HEK293 (cell line): ENCODE data around the gene MATCAP1.

ENCODE experiments used
- CTCF ChIA-PET: fragments of 350-600 bp; formaldehyde crosslinking; extraction: SDS; loops from one replicate; lab custom pipeline; 2021; ENCODE audit warnings: antibody characterized with exemption; lab: Yijun Ruan, JAX
- POLR2A ChIA-PET: fragments of 300-600 bp; formaldehyde crosslinking; extraction: SDS; loops from one replicate; lab custom pipeline; 2020; ENCODE audit warnings: antibody characterized with exemption, inconsistent platforms; lab: Yijun Ruan, JAX
- H3K27ac ChIP-seq: fragments of 200-500 bp; sonication (Bioruptor generic); 2 replicates; pipeline ENCODE4 v1.5.1; 2014; ENCODE audit warnings: low read depth, low read length, control low read depth, inconsistent platforms; ENCODE audit errors: extremely low read depth
- H3K36me3 ChIP-seq, 2 experiments: fragments of 200-500 bp in 1 of 2; sonication (Bioruptor generic) in 1 of 2; 1 replicate in 1 of 2; 2 replicates in 1 of 2; pipeline ENCODE4 v1.5.1; 2014 to 2017; ENCODE audit warnings: inconsistent platforms in 2 of 2, low read length in 2 of 2; ENCODE audit not compliant: control insufficient read depth in 2 of 2, insufficient read depth in 1 of 2
- H3K4me1 ChIP-seq: fragments of 200-500 bp; sonication (Bioruptor generic); 2 replicates; pipeline ENCODE4 v1.5.1; 2014; ENCODE audit warnings: mild to moderate bottlenecking, low read length, inconsistent platforms; ENCODE audit not compliant: control insufficient read depth, insufficient read depth
- H3K4me3 ChIP-seq: 2 replicates; pipeline ENCODE4 v1.5.1; 2011; ENCODE audit warnings: low read depth, mild to moderate bottlenecking, control low read depth, low read length, moderate library complexity
- H3K9me3 ChIP-seq: fragments of 200-500 bp; sonication (Bioruptor generic); 2 replicates; pipeline ENCODE4 v1.5.1; 2014; ENCODE audit warnings: low read depth, low read length, inconsistent platforms; ENCODE audit not compliant: control insufficient read depth, insufficient read depth
- MYNN ChIP-seq: fragments of 450-650 bp; formaldehyde crosslinking; IDR thresholded peaks from 2 replicates; pipeline ENCODE4 v1.5.1; 2016; ENCODE audit warnings: missing biosample characterization, missing genetic modification characterization, borderline replicate concordance
- SCRT2 ChIP-seq: fragments of 450-650 bp; formaldehyde crosslinking; IDR thresholded peaks from 2 replicates; pipeline ENCODE4 v1.5.1; 2016; ENCODE audit warnings: missing biosample characterization, missing genetic modification characterization
- SP7 ChIP-seq: fragments of 450-650 bp; formaldehyde crosslinking; IDR thresholded peaks from 2 replicates; pipeline ENCODE4 v1.5.1; 2016; ENCODE audit warnings: missing biosample characterization, missing genetic modification characterization
- ZNF10 ChIP-seq: fragments of 450-650 bp; formaldehyde crosslinking; IDR thresholded peaks from 2 replicates; pipeline ENCODE4 v1.5.1; 2017; ENCODE audit warnings: missing biosample characterization, missing genetic modification characterization
- ZNF132 ChIP-seq: fragments of 450-650 bp; formaldehyde crosslinking; IDR thresholded peaks from 2 replicates; pipeline ENCODE4 v1.5.1; 2017; ENCODE audit warnings: missing biosample characterization, missing genetic modification characterization, borderline replicate concordance
- ZNF155 ChIP-seq: fragments of 450-650 bp; formaldehyde crosslinking; IDR thresholded peaks from 2 replicates; pipeline ENCODE4 v1.5.1; 2016; ENCODE audit warnings: missing biosample characterization, missing genetic modification characterization
- ZNF394 ChIP-seq: fragments of 450-650 bp; formaldehyde crosslinking; IDR thresholded peaks from 2 replicates; pipeline ENCODE4 v1.5.1; 2016; ENCODE audit warnings: missing biosample characterization, missing genetic modification characterization, mild to moderate bottlenecking, moderate library complexity, borderline replicate concordance
- ZNF48 ChIP-seq: fragments of 450-650 bp; formaldehyde crosslinking; IDR thresholded peaks from 2 replicates; pipeline ENCODE4 v1.5.1; 2016; ENCODE audit warnings: missing biosample characterization, missing genetic modification characterization
- ZNF585B ChIP-seq: fragments of 450-650 bp; formaldehyde crosslinking; IDR thresholded peaks from 2 replicates; pipeline ENCODE4 v1.5.1; 2016; ENCODE audit warnings: missing biosample characterization, missing genetic modification characterization
- ZNF596 ChIP-seq: fragments of 450-650 bp; IDR thresholded peaks from 2 replicates; pipeline ENCODE4 v1.5.0; 2018; ENCODE audit warnings: missing biosample characterization, mild to moderate bottlenecking, missing genetic modification characterization, moderate library complexity
- ZNF621 ChIP-seq: fragments of 450-650 bp; formaldehyde crosslinking; IDR thresholded peaks from 2 replicates; pipeline ENCODE4 v1.5.1; 2017; ENCODE audit warnings: missing biosample characterization, missing genetic modification characterization
- ZNF654 ChIP-seq: fragments of 450-650 bp; formaldehyde crosslinking; IDR thresholded peaks from 2 replicates; pipeline ENCODE4 v1.5.1; 2016; ENCODE audit warnings: low read depth, missing biosample characterization, missing genetic modification characterization
- ZNF792 ChIP-seq: fragments of 450-650 bp; formaldehyde crosslinking; IDR thresholded peaks from 2 replicates; pipeline ENCODE4 v1.5.1; 2016; ENCODE audit warnings: missing biosample characterization, missing genetic modification characterization
- ZNF843 ChIP-seq: fragments of 450-650 bp; formaldehyde crosslinking; IDR thresholded peaks from 2 replicates; pipeline ENCODE4 v1.5.1; 2016; ENCODE audit warnings: missing biosample characterization, missing genetic modification characterization
- ZSCAN30 ChIP-seq: fragments of 450-650 bp; IDR thresholded peaks from 2 replicates; pipeline ENCODE4 v1.5.1; 2018; ENCODE audit warnings: missing biosample characterization, mild to moderate bottlenecking, missing genetic modification characterization, moderate library complexity
- TF ChIP-seq, protein P1 (sequence below): fragments of 450-650 bp; formaldehyde crosslinking; IDR thresholded peaks from 2 replicates; pipeline ENCODE4 v1.5.1; 2016; ENCODE audit warnings: missing biosample characterization, missing genetic modification characterization
- TF ChIP-seq, protein P2 (sequence below): fragments of 450-650 bp; formaldehyde crosslinking; IDR thresholded peaks from 2 replicates; pipeline ENCODE4 v1.5.1; 2017; ENCODE audit warnings: missing biosample characterization, missing genetic modification characterization
- TF ChIP-seq, protein P3 (sequence below): fragments of 450-650 bp; formaldehyde crosslinking; IDR thresholded peaks from 2 replicates; pipeline ENCODE4 v1.5.1; 2016; ENCODE audit warnings: missing biosample characterization, missing genetic modification characterization
- TF ChIP-seq, protein P4 (sequence below): fragments of 450-650 bp; formaldehyde crosslinking; IDR thresholded peaks from 2 replicates; pipeline ENCODE4 v1.5.1; 2016; ENCODE audit warnings: missing biosample characterization, missing genetic modification characterization
- TF ChIP-seq, protein P5 (sequence below): fragments of 450-650 bp; formaldehyde crosslinking; IDR thresholded peaks from 2 replicates; pipeline ENCODE4 v1.5.1; 2016; ENCODE audit warnings: missing biosample characterization, missing genetic modification characterization

The MATCAP1 gene

DNA sequence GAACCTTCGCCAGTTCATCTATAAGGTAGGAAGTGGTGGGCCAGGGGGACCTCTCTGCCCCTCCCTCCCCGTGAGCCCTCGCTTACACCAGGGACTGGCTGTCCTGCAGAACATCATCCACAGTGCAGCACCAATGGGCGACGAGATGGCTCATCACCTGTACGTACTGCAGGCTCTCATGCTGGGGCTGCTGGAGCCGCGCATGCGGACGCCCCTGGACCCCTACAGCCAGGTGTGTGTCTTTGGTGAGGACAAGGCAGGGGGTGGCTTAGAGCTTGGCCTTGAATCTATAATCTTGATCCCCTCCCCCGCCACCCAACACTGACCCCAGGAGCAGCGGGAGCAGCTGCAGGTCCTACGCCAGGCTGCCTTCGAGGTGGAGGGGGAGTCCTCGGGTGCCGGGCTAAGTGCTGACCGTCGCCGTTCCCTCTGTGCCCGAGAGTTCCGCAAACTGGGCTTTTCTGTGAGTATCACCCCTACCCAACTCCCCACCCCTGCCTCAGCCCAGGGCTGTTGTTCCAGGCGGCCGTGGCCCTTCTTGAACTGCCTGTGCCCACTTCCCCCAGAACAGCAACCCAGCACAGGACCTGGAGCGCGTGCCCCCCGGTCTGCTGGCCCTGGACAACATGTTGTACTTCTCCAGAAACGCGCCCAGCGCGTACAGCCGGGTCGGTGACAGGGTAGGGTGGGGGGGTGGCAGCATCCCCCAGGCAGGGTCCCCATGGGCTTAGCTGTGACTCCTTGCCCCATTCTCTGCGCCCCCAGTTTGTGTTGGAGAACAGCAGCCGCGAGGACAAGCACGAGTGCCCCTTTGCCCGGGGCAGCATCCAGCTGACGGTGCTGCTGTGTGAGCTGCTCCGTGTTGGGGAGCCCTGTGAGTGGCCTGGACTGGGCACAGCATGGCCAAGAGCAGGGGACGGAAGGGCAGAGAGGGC lies 17.9 kb upstream of the MATCAP1 start:
- H3K9me3 ChIP-seq = no peaks in the 10 kb centered on the region
- H3K36me3 ChIP-seq = peaks cover 0 to 72% of the 10 kb centered on the region in 2 experiments; a peak in 2 of 3 replicates
- ChIA-PET CTCF (no interaction called here), POLR2A (interaction anchor here (1.2 to 1.5 kb wide), 2 partner anchors 9 to 23 kb away, joined by 5 to 6 read pairs; partner anchors contain the start of gene E2F4)
- no peak overlapping the region for H3K4me3 ChIP-seq
- no peaks in the 10 kb centered on the region for H3K4me1 ChIP-seq
- TF ChIP-seq ZNF792 = no peak
- no peak for TF ChIP-seq ZNF394 (tag by site-specific recombination)
- TF ChIP-seq ZNF654 (tag by site-specific recombination) = no peak
- TF ChIP-seq MYNN = no peak
- TF ChIP-seq, protein P1, sequence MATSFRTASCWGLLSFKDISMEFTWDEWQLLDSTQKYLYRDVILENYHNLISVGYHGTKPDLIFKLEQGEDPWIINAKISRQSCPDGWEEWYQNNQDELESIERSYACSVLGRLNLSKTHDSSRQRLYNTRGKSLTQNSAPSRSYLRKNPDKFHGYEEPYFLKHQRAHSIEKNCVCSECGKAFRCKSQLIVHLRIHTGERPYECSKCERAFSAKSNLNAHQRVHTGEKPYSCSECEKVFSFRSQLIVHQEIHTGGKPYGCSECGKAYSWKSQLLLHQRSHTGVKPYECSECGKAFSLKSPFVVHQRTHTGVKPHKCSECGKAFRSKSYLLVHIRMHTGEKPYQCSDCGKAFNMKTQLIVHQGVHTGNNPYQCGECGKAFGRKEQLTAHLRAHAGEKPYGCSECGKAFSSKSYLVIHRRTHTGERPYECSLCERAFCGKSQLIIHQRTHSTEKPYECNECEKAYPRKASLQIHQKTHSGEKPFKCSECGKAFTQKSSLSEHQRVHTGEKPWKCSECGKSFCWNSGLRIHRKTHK (tag by site-specific recombination) = no peak
- TF ChIP-seq, protein P2, sequence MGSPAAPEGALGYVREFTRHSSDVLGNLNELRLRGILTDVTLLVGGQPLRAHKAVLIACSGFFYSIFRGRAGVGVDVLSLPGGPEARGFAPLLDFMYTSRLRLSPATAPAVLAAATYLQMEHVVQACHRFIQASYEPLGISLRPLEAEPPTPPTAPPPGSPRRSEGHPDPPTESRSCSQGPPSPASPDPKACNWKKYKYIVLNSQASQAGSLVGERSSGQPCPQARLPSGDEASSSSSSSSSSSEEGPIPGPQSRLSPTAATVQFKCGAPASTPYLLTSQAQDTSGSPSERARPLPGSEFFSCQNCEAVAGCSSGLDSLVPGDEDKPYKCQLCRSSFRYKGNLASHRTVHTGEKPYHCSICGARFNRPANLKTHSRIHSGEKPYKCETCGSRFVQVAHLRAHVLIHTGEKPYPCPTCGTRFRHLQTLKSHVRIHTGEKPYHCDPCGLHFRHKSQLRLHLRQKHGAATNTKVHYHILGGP (tag by site-specific recombination) = no peak
- TF ChIP-seq, protein P3, sequence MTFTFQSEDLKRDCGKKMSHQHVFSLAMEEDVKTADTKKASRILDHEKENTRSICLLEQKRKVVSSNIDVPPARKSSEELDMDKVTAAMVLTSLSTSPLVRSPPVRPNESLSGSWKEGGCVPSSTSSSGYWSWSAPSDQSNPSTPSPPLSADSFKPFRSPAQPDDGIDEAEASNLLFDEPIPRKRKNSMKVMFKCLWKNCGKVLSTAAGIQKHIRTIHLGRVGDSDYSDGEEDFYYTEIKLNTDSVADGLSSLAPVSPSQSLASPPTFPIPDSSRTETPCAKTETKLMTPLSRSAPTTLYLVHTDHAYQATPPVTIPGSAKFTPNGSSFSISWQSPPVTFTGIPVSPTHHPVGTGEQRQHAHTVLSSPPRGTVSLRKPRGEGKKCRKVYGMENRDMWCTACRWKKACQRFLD (tag by site-specific recombination) = no peak
- TF ChIP-seq ZNF155 (tag by site-specific recombination) = no peak
- TF ChIP-seq ZNF132 (tag by site-specific recombination) = no peak
- no peak for TF ChIP-seq SCRT2 (tag by site-specific recombination)
- no peak for TF ChIP-seq SP7
- no peak for TF ChIP-seq ZSCAN30
- no peak for TF ChIP-seq ZNF585B (tag by site-specific recombination)
- TF ChIP-seq ZNF843 = no peak
- no peak for TF ChIP-seq ZNF621 (tag by site-specific recombination)
- no peak for TF ChIP-seq ZNF596 (tag by site-specific recombination)
- TF ChIP-seq, protein P4, sequence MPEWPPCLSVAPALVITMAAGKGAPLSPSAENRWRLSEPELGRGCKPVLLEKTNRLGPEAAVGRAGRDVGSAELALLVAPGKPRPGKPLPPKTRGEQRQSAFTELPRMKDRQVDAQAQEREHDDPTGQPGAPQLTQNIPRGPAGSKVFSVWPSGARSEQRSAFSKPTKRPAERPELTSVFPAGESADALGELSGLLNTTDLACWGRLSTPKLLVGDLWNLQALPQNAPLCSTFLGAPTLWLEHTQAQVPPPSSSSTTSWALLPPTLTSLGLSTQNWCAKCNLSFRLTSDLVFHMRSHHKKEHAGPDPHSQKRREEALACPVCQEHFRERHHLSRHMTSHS (tag by site-specific recombination) = no peak
- TF ChIP-seq, protein P5, sequence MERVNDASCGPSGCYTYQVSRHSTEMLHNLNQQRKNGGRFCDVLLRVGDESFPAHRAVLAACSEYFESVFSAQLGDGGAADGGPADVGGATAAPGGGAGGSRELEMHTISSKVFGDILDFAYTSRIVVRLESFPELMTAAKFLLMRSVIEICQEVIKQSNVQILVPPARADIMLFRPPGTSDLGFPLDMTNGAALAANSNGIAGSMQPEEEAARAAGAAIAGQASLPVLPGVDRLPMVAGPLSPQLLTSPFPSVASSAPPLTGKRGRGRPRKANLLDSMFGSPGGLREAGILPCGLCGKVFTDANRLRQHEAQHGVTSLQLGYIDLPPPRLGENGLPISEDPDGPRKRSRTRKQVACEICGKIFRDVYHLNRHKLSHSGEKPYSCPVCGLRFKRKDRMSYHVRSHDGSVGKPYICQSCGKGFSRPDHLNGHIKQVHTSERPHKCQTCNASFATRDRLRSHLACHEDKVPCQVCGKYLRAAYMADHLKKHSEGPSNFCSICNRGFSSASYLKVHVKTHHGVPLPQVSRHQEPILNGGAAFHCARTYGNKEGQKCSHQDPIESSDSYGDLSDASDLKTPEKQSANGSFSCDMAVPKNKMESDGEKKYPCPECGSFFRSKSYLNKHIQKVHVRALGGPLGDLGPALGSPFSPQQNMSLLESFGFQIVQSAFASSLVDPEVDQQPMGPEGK (tag by site-specific recombination) = no peak
- no peak for TF ChIP-seq ZNF10 (tag by site-specific recombination)
- TF ChIP-seq ZNF48 (tag by site-specific recombination) = no peak
- H3K27ac ChIP-seq = no peak overlapping the region
